Measurements from ENCODE around the gene DYDC2. TPM values are rescaled to one million over a fixed set of nuclear protein-coding genes. Genes with fewer than 3 reads are reported as not detected.

The DYDC2 gene
- total RNA-seq, 1 donor from 2014 or later = 0.20 TPM

DNA sequence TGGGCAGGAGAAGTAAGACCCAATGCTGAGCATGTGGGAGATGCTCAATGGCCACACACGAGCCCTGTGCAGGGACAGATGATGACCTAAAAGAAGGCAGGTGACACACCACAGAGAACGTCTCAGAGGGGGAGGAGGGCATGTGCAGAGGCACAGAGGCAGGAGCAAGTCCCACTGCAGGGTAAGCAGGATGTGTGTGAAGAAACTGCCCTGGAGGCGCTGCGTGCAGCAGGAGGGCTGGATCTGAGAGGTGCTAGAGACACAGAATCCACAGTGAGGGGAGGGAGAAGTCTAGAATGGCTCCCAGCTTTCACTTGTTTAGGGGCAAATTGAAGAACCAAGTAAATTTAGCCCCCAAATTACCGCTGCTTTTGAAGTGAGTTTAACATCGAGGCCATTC, 14.9 kb downstream of the DYDC2 start:
- no peak overlapping the region for H3K27ac Mint-ChIP-seq
- H3K4me1 Mint-ChIP-seq = no peaks in the 10 kb centered on the region
- H3K27me3 Mint-ChIP-seq (ENCODE audit: low read depth) = peaks cover 3% of the 10 kb centered on the region
- TF ChIP-seq, protein P1, sequence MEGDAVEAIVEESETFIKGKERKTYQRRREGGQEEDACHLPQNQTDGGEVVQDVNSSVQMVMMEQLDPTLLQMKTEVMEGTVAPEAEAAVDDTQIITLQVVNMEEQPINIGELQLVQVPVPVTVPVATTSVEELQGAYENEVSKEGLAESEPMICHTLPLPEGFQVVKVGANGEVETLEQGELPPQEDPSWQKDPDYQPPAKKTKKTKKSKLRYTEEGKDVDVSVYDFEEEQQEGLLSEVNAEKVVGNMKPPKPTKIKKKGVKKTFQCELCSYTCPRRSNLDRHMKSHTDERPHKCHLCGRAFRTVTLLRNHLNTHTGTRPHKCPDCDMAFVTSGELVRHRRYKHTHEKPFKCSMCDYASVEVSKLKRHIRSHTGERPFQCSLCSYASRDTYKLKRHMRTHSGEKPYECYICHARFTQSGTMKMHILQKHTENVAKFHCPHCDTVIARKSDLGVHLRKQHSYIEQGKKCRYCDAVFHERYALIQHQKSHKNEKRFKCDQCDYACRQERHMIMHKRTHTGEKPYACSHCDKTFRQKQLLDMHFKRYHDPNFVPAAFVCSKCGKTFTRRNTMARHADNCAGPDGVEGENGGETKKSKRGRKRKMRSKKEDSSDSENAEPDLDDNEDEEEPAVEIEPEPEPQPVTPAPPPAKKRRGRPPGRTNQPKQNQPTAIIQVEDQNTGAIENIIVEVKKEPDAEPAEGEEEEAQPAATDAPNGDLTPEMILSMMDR (IDR thresholded peaks at IDR 0.05; ENCODE audit: unreplicated experiment) = no peak
- H3K9me3 Mint-ChIP-seq = peaks cover 32% of the 10 kb centered on the region
- H3K4me3 Mint-ChIP-seq = no peak overlapping the region
- H3K36me3 Mint-ChIP-seq = peaks cover 9% of the 10 kb centered on the region
- DNase-seq (ENCODE audit: low spot score in 2 of 2, unreplicated experiment in 2 of 2) = no peak

DNA sequence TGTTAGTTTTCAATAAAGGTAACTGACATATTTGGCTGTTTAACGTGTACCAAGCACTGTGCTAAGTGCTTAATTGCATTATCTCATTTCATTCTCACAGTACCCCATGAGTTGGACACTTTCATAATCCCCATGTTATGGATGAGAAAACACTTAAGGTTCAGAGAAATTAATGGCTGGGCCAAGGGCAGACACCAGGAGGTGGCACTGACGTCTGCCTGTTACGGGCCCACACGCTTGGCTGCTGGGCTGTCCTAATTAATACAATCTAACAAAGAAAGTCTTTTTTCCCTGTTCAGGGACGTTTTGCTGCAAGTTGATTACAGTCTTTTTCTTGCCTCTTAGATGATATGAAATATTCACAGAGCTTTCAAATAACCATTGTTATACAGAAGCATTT, 16.1 kb downstream of the DYDC2 start:
- Mint-ChIP-seq H3K27me3 (ENCODE audit: low read depth) (peaks cover 9% of the 10 kb centered on the region), H3K4me3 (no peak overlapping the region), H3K9me3 (peaks cover 22% of the 10 kb centered on the region), H3K4me1 (no peaks in the 10 kb centered on the region), H3K27ac (no peak overlapping the region), H3K36me3 (peaks cover 4% of the 10 kb centered on the region)
- TF ChIP-seq, protein P1 (IDR thresholded peaks at IDR 0.05; ENCODE audit: unreplicated experiment) = no peak
- no peak for DNase-seq (ENCODE audit: low spot score in 2 of 2, unreplicated experiment in 2 of 2)

DNA sequence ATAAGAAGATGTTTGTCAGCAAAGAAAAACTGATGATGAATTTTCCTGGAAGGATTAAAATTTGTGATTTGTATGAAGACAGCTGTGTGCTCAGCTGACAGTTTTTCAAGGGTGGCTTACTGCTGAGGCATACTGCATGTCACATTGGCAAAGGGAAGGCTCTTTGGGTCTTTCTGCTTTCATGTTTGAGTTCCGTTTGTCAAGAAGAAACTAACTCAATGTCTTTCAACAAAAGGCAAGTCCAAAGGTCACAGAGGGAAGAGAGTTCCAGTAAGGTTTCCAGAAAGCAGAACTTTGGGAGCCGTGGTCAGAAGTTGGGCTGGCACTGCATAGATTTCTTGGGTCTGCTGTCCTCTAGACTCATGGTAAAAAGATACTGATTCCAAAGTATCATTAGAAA, 16.9 kb downstream of the DYDC2 start:
- no peak overlapping the region for H3K4me3 Mint-ChIP-seq
- H3K36me3 Mint-ChIP-seq = no peaks in the 10 kb centered on the region
- DNase-seq (ENCODE audit: low spot score in 2 of 2, unreplicated experiment in 2 of 2) = no peak
- no peaks in the 10 kb centered on the region for H3K4me1 Mint-ChIP-seq
- H3K27me3 Mint-ChIP-seq (ENCODE audit: low read depth) = peaks cover 9% of the 10 kb centered on the region
- TF ChIP-seq, protein P1 (IDR thresholded peaks at IDR 0.05; ENCODE audit: unreplicated experiment) = no peak
- H3K27ac Mint-ChIP-seq = no peak overlapping the region
- peaks cover 15% of the 10 kb centered on the region for H3K9me3 Mint-ChIP-seq

DNA sequence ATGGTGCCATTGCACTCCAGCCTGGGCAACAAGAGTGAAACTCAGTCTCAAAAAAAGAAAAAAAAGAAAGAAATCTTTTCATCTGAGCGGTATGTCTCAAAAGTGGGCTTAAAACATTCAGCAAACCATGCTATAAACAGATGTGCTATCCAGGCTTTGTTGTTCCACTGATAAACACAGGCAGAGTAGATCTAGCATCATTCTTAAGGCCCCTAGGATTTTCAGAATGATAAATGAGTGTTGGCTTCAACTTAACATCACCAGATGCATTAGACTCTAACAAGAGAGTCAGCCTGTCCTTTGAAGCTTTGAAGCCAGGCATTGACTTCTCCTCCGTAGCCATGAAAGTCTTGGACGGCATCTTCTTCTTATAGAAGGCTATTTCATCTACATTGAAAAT, 23.1 kb downstream of the DYDC2 start:
- Mint-ChIP-seq H3K9me3 (no peaks in the 10 kb centered on the region), H3K27me3 (ENCODE audit: low read depth) (peaks cover 9% of the 10 kb centered on the region), H3K4me3 (no peak overlapping the region), H3K36me3 (no peaks in the 10 kb centered on the region), H3K27ac (no peak overlapping the region), H3K4me1 (peaks cover 3% of the 10 kb centered on the region)
- no peak for DNase-seq (ENCODE audit: low spot score in 2 of 2, unreplicated experiment in 2 of 2)
- TF ChIP-seq, protein P1 (IDR thresholded peaks at IDR 0.05; ENCODE audit: unreplicated experiment) = no peak

DNA sequence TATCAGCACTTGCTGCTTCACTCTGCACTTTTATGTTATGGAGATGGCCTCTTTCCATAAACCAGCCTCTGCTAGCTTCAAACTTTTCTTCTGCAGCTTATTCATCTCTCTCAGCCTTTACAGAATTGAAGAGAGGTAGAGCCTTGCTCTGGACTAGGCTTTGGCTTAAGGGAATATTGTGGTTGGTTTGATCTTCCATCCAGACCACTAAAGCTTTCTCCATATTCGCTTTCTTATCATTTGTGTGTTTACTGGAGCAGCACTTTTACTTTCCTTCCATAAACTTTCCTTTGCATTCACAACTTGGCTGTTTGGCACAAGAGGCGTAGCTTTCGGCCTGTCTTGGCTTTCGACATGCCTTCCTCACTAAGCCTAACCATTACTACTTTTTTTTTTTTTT, 23.6 kb downstream of the DYDC2 start:
- no peak for DNase-seq (ENCODE audit: low spot score in 2 of 2, unreplicated experiment in 2 of 2)
- Mint-ChIP-seq H3K4me1 (peaks cover 3% of the 10 kb centered on the region), H3K9me3 (no peaks in the 10 kb centered on the region), H3K4me3 (no peak overlapping the region), H3K27ac (no peak overlapping the region), H3K36me3 (no peaks in the 10 kb centered on the region), H3K27me3 (ENCODE audit: low read depth) (peaks cover 9% of the 10 kb centered on the region)
- TF ChIP-seq, protein P1 (IDR thresholded peaks at IDR 0.05; ENCODE audit: unreplicated experiment) = no peak

DNA sequence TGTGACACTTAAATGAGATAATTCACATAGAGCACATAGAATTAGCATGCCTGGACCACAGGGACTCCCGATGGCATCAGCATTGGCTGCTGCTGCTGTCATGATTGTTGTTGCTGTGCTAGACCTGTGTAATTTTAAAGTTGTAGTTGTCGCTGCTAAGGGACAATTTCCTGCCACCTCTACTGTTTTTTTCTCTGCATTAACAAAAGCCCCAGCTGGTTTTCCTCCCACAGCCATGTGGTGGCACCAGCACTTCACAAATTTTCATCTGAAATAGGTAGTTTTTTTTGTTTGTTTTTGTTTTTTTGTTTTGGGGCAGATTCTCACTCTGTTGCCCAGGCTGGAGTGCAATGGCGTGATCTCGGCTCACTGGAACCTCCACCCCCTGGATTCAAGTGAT, 26.4 kb downstream of the DYDC2 start:
- peaks cover 1% of the 10 kb centered on the region for H3K27me3 Mint-ChIP-seq (ENCODE audit: low read depth)
- DNase-seq (ENCODE audit: low spot score in 2 of 2, unreplicated experiment in 2 of 2) = peak in 1 of 2 experiments; percentile 43
- no peak overlapping the region for H3K4me3 Mint-ChIP-seq
- no peaks in the 10 kb centered on the region for H3K9me3 Mint-ChIP-seq
- peaks cover 9% of the 10 kb centered on the region for H3K4me1 Mint-ChIP-seq
- TF ChIP-seq, protein P1 (IDR thresholded peaks at IDR 0.05; ENCODE audit: unreplicated experiment) = no peak
- H3K27ac Mint-ChIP-seq = no peak overlapping the region
- H3K36me3 Mint-ChIP-seq = no peaks in the 10 kb centered on the region

Measured in mesothelial cell of epicardium (in vitro differentiated cells).